Natural killer cell (primary cell): ENCODE measurements around the gene GNG5. TPM values are rescaled to one million over a fixed set of nuclear protein-coding genes. Genes with fewer than 3 reads are reported as not detected.

ENCODE experiments used
- ATAC-seq, 3 donors: fragments of 150-1000 bp in 2 of 3; fragments of 200-7000 bp in 1 of 3; cut with Tn5 transposase; 1 replicate in 1 of 3; 2 replicates in 2 of 3; pipeline ENCODE4 v1.10.0; 2021; ENCODE audit warnings: mild to moderate bottlenecking in 2 of 3, moderate library complexity in 2 of 3
- DNase-seq, 2 donors: peaks; one replicate each; pipeline versions ENCODE4 v3.0.0 to v3.0.0-alpha.2; 2013 to 2021; ENCODE audit warnings: mixed read lengths in 1 of 2
- H3K27ac ChIP-seq: one replicate; pipeline ENCODE4 v1.5.1; 2013; ENCODE audit warnings: mild to moderate bottlenecking, low read length
- H3K27me3 ChIP-seq: one replicate; pipeline ENCODE4 v1.6.1; 2013; ENCODE audit warnings: low read length; ENCODE audit not compliant: control insufficient read depth, insufficient read depth
- H3K36me3 ChIP-seq: one replicate; pipeline ENCODE4 v1.6.1; 2013; ENCODE audit warnings: low read length; ENCODE audit not compliant: control insufficient read depth, insufficient read depth
- H3K4me1 ChIP-seq: one replicate; pipeline ENCODE4 v1.6.1; 2013; ENCODE audit warnings: low read length; ENCODE audit not compliant: control insufficient read depth, insufficient read depth
- H3K4me3 ChIP-seq: one replicate; pipeline ENCODE4 v1.5.1; 2013; ENCODE audit warnings: low read length
- H3K9me3 ChIP-seq: one replicate; pipeline ENCODE4 v1.6.1; 2013; ENCODE audit warnings: low read length; ENCODE audit not compliant: control insufficient read depth, insufficient read depth
- H3K27ac Mint-ChIP-seq, 2 donors: one replicate each; pipeline ENCODE4 v1.8.0; 2022; ENCODE audit warnings: mild to moderate bottlenecking in 2 of 2, mixed read lengths in 2 of 2, moderate library complexity in 1 of 2
- H3K27me3 Mint-ChIP-seq, 2 donors: one replicate each; pipeline ENCODE4 v1.8.0; 2022; ENCODE audit warnings: low read depth in 2 of 2, mixed read lengths in 2 of 2
- H3K36me3 Mint-ChIP-seq: one replicate; pipeline ENCODE4 v1.8.0; 2022; ENCODE audit warnings: mixed read lengths
- H3K4me1 Mint-ChIP-seq, 2 donors: one replicate each; pipeline ENCODE4 v1.8.0; 2022; ENCODE audit warnings: mixed read lengths in 2 of 2
- H3K4me3 Mint-ChIP-seq: one replicate; pipeline ENCODE4 v1.8.0; 2022; ENCODE audit warnings: mild to moderate bottlenecking, moderate library complexity, mixed read lengths
- H3K9me3 Mint-ChIP-seq, 2 donors: one replicate each; pipeline ENCODE4 v1.8.0; 2022; ENCODE audit warnings: mixed read lengths in 2 of 2
- WGBS: methylation state at CpG from one replicate; pipeline ENCODE4 v1.1.7; 2013; ENCODE audit warnings: missing lambda C conversion rate; ENCODE audit not compliant: insufficient coverage; 5-methylcytosine and 5-hydroxymethylcytosine counted together
- intact Hi-C: fragments of 100-400 bp; cut with micrococcal nuclease; formaldehyde crosslinking; loops from one replicate; pipeline ENCODE4 v1.14.2; 2022
- total RNA-seq, 4 donors: library from RNA; stranded (reverse); fragments of 120-200 nt in 1 of 4; gene quantifications; one replicate each; pipeline versions ENCODE4 v1.2.3 to v1.2.4, GENCODE V29; 2013 to 2022
- TF ChIP-seq, protein P1 (sequence below): fragments of 200-600 bp; IDR thresholded peaks from one replicate; pipeline ENCODE4 v1.8.0; 2022; ENCODE audit warnings: antibody characterized with exemption

GNG5 gene
- total RNA-seq, 3 donors from 2014 or later (not counting 1 experiment from before 2014, with no cell fraction given) = 49.5 to 62.3 (median 57.5) TPM

DNA sequence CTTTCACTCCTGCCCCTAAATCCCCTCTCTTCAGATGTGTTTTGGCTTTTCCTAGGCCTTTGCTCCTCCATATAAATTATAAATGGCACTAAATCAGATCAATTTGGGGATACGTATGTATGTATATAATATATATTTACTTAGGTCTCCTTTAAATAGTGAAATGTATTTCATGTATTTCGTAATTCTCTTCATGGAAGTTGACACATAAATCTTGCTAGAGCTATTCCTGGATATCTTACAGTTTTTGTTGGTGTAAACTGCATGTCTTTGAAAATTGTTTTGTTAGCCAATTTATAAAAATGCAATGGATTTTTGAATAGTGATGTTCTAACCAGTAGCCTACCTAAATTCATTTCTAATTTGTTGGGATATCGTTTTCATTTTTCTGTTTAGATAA, 18.3 kb downstream of the GNG5 start:
- Mint-ChIP-seq H3K4me1 (peaks cover 35 to 46% of the 10 kb centered on the region in 2 donors), H3K9me3 (no peaks in the 10 kb centered on the region), H3K36me3 (peaks cover 26% of the 10 kb centered on the region), H3K27me3 (no peaks in the 10 kb centered on the region), H3K27ac (no peak overlapping the region), H3K4me3 (no peak overlapping the region)
- no peak overlapping the region for H3K4me3 ChIP-seq
- no peaks in the 10 kb centered on the region for H3K27me3 ChIP-seq
- H3K4me1 ChIP-seq = no peaks in the 10 kb centered on the region
- DNase-seq = no peak
- intact Hi-C loops = no loop called here
- ATAC-seq = no peak
- WGBS = 90% methylated on average over 2 of the region's 3 CpGs
- TF ChIP-seq, protein P1, sequence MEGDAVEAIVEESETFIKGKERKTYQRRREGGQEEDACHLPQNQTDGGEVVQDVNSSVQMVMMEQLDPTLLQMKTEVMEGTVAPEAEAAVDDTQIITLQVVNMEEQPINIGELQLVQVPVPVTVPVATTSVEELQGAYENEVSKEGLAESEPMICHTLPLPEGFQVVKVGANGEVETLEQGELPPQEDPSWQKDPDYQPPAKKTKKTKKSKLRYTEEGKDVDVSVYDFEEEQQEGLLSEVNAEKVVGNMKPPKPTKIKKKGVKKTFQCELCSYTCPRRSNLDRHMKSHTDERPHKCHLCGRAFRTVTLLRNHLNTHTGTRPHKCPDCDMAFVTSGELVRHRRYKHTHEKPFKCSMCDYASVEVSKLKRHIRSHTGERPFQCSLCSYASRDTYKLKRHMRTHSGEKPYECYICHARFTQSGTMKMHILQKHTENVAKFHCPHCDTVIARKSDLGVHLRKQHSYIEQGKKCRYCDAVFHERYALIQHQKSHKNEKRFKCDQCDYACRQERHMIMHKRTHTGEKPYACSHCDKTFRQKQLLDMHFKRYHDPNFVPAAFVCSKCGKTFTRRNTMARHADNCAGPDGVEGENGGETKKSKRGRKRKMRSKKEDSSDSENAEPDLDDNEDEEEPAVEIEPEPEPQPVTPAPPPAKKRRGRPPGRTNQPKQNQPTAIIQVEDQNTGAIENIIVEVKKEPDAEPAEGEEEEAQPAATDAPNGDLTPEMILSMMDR = no peak
- no peak overlapping the region for H3K27ac ChIP-seq
- H3K9me3 ChIP-seq = no peaks in the 10 kb centered on the region
- peaks cover 58% of the 10 kb centered on the region for H3K36me3 ChIP-seq

DNA sequence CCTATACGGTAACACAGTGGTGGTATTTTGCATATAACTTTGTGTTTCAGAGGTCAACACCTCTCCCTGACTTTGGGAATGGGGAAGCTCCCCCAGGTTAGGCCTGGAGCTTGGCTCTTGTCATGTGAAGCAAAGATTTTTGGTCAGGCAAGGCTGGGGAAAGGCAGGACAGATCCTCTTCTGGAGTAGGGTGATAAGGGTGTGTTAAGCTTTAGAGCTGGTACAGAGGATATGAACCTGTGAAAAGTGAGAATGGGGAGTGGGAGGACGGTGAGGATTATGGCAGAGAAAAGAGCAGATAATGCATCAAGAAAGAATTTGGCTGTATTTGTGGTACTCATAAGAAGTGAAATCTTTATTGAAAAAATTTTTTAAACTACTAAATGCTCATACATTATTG, 25.1 kb downstream of the GNG5 start:
- Mint-ChIP-seq H3K9me3 (peaks cover 0 to 2% of the 10 kb centered on the region in 2 donors), H3K36me3 (peaks cover 24% of the 10 kb centered on the region), H3K27ac (peak overlapping the region in 1 of 2 donors; percentile 35), H3K4me1 (peaks cover 54 to 57% of the 10 kb centered on the region in 2 donors), H3K4me3 (peak overlapping the region; percentile 49), H3K27me3 (peaks cover 14 to 20% of the 10 kb centered on the region in 2 donors)
- TF ChIP-seq, protein P1 = no peak
- ATAC-seq = no peak
- no peak for DNase-seq
- 91% methylated on average over 2 of the region's 2 CpGs for WGBS
- intact Hi-C loops = no loop called here
- peaks cover 5% of the 10 kb centered on the region for H3K9me3 ChIP-seq
- H3K27me3 ChIP-seq = no peaks in the 10 kb centered on the region
- H3K27ac ChIP-seq = no peak overlapping the region
- peaks cover 30% of the 10 kb centered on the region for H3K36me3 ChIP-seq
- H3K4me3 ChIP-seq = no peak overlapping the region
- peaks cover 13% of the 10 kb centered on the region for H3K4me1 ChIP-seq

DNA sequence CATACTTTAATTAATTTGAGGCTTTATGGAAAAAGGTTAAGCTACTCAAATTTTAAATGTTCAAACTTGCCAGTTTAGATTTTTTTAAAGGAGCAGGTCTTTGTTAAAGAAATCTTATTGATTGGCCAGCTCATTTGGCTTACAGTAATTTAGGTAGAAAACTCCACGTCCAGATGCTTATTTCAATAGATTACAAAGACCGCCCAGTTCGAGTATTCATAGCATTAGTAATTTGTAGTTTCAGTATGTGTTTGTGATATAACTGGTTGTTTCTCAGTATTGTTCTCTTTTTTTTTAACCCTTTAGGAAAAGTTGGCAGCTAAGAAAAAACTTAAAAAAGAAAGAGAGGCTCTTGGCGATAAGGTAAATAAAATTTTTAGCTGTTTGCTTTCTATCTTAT, 25.7 kb downstream of the GNG5 start:
- H3K4me3 Mint-ChIP-seq = peak overlapping the region; percentile 40
- Histone ChIP-seq H3K9me3 (peaks cover 5% of the 10 kb centered on the region), H3K27me3 (peaks cover 1% of the 10 kb centered on the region), H3K27ac (no peak overlapping the region), H3K4me1 (peaks cover 13% of the 10 kb centered on the region), H3K4me3 (no peak overlapping the region), H3K36me3 (peaks cover 25% of the 10 kb centered on the region)
- ATAC-seq = no peak
- intact Hi-C loops = no loop called here
- H3K9me3 Mint-ChIP-seq = peaks cover 0 to 2% of the 10 kb centered on the region in 2 donors
- 90% methylated on average over 3 of the region's 4 CpGs for WGBS
- H3K4me1 Mint-ChIP-seq = peaks cover 48 to 51% of the 10 kb centered on the region in 2 donors
- H3K36me3 Mint-ChIP-seq = peaks cover 24% of the 10 kb centered on the region
- peaks cover 16 to 25% of the 10 kb centered on the region in 2 donors for H3K27me3 Mint-ChIP-seq
- H3K27ac Mint-ChIP-seq = no peak overlapping the region
- TF ChIP-seq, protein P1 = no peak
- DNase-seq = no peak

DNA sequence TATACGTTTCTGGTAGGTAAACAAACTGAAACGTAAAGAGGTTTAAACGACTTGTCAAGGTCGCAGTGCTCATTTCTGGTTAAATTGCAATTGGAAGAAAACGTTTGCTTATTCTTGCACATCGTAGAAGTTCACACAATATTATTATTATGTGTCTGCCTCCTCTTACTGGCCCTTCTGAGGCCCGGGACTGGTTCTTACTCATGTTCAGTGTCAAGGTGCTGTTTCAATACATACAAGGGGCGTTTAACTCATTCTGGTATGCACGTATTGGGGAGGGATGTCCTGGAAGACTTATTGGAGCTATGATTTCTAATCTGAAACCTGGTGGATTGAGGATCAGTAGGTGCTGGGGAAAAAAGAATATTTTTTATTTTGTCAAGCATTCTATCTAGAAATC, 26.4 kb downstream of the GNG5 start:
- peak overlapping the region; percentile 99 to 100 for H3K27ac Mint-ChIP-seq
- Histone ChIP-seq H3K9me3 (peaks cover 5% of the 10 kb centered on the region), H3K36me3 (peaks cover 21% of the 10 kb centered on the region), H3K4me1 (peaks cover 13% of the 10 kb centered on the region), H3K27me3 (peaks cover 3% of the 10 kb centered on the region), H3K4me3 (peak overlapping the region; percentile 71), H3K27ac (peak overlapping the region; percentile 79)
- 11% methylated on average over 9 of the region's 9 CpGs for WGBS
- intact Hi-C loops = loop anchor here (1.0 kb wide), 2 partner anchors 26 to 94 kb away; partner anchors contain the start of genes CTBS, GNG5 and SPATA1
- H3K9me3 Mint-ChIP-seq = peaks cover 0 to 2% of the 10 kb centered on the region in 2 donors
- ATAC-seq (peak in 2 of 3 donors; percentile 5 to 9), DNase-seq (peak in 1 of 2 donors; percentile 17)
- TF ChIP-seq, protein P1 = no peak
- peaks cover 46 to 49% of the 10 kb centered on the region in 2 donors for H3K4me1 Mint-ChIP-seq
- H3K27me3 Mint-ChIP-seq = peaks cover 18 to 31% of the 10 kb centered on the region in 2 donors
- peaks cover 24% of the 10 kb centered on the region for H3K36me3 Mint-ChIP-seq
- peak overlapping the region; percentile 100 for H3K4me3 Mint-ChIP-seq
